Tibial artery (tissue), 4 donors: ENCODE results near the gene CEP57L1.

ENCODE experiments used
- DNase-seq, 2 donors: peaks; one replicate each; pipeline ENCODE4 v3.0.0-alpha.2; 2019
- H3K27ac ChIP-seq, 2 donors: fragments of 200-600 bp; sonication (generic) in 1 of 2; 1 replicate in 1 of 2; 2 replicates in 1 of 2; pipeline ENCODE4 v1.5.1; 2018 to 2019; ENCODE audit warnings: mild to moderate bottlenecking in 1 of 2
- H3K27me3 ChIP-seq, 2 donors: fragments of 200-600 bp; sonication (generic) in 1 of 2; one replicate each; pipeline versions ENCODE4 v1.5.1 to v1.6.0; 2016 to 2019
- H3K36me3 ChIP-seq, 3 donors: fragments of 200-600 bp; sonication (generic) in 2 of 3; one replicate each; pipeline ENCODE4 v1.5.1; 2016 to 2019; ENCODE audit warnings: mild to moderate bottlenecking in 2 of 3
- H3K4me1 ChIP-seq, 4 donors: fragments of 200-600 bp; sonication (generic) in 2 of 4; 1 replicate in 3 of 4; 2 replicates in 1 of 4; pipeline ENCODE4 v1.5.1; 2016 to 2019
- H3K4me3 ChIP-seq, 2 donors: fragments of 200-600 bp; sonication (generic) in 1 of 2; 1 replicate in 1 of 2; 2 replicates in 1 of 2; pipeline ENCODE4 v1.5.1; 2018 to 2019; ENCODE audit warnings: mild to moderate bottlenecking in 2 of 2
- H3K9me3 ChIP-seq, 3 donors: fragments of 200-600 bp; sonication (generic) in 1 of 3; one replicate each; pipeline ENCODE4 v1.5.1; 2016 to 2019
- intact Hi-C: fragments of 100-400 bp; cut with DNase I; formaldehyde crosslinking; loops from one replicate; pipeline ENCODE4 v1.15.0; 2023; ENCODE audit warnings: low total_unique reads
- TF ChIP-seq, protein P1 (sequence below), 2 experiments: fragments of 200-600 bp in 1 of 2; fragments of 450-650 bp in 1 of 2; IDR thresholded peaks; one replicate each; pipeline ENCODE4 v1.5.1; 2017 to 2019; ENCODE audit warnings: antibody characterized with exemption in 2 of 2, mild to moderate bottlenecking in 1 of 2, moderate library complexity in 1 of 2

Gene CEP57L1

GRCh38 chr6:109212683-109213082, 117.4 kb downstream of the CEP57L1 start:
- TF ChIP-seq, protein P1, sequence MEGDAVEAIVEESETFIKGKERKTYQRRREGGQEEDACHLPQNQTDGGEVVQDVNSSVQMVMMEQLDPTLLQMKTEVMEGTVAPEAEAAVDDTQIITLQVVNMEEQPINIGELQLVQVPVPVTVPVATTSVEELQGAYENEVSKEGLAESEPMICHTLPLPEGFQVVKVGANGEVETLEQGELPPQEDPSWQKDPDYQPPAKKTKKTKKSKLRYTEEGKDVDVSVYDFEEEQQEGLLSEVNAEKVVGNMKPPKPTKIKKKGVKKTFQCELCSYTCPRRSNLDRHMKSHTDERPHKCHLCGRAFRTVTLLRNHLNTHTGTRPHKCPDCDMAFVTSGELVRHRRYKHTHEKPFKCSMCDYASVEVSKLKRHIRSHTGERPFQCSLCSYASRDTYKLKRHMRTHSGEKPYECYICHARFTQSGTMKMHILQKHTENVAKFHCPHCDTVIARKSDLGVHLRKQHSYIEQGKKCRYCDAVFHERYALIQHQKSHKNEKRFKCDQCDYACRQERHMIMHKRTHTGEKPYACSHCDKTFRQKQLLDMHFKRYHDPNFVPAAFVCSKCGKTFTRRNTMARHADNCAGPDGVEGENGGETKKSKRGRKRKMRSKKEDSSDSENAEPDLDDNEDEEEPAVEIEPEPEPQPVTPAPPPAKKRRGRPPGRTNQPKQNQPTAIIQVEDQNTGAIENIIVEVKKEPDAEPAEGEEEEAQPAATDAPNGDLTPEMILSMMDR (IDR thresholded peaks at IDR 0.05), result no peak
- H3K27me3 ChIP-seq, result no peaks in the 10 kb centered on the region
- no peak for DNase-seq
- no peaks in the 10 kb centered on the region for H3K36me3 ChIP-seq
- peaks cover 0 to 3% (median 0%) of the 10 kb centered on the region in 3 donors for H3K9me3 ChIP-seq
- H3K27ac ChIP-seq, result no peak overlapping the region
- no peak overlapping the region for H3K4me3 ChIP-seq
- intact Hi-C loops, result no loop called here
- H3K4me1 ChIP-seq, result no peaks in the 10 kb centered on the region
